GM21529 (cell line): ENCODE data around the gene SAPCD2.
A peak's percentile ranks its signal among the peaks of the same experiment; 100 is the strongest.
"Not testable (repeated sequence)": the region's sequence is repeated elsewhere in the genome, so short reads cannot be mapped to it uniquely, and the experiment has no call there.

ENCODE experiments used
- ATAC-seq: cut with Tn5 transposase; IDR thresholded peaks from one replicate; pipeline ENCODE4 v1.9.1; 2021; ENCODE audit not compliant: unreplicated experiment

SAPCD2 gene

GRCh38 chr9:137070201-137070905 is at the start of gene SAPCD2:
TSS of gene SAPCD2 (minus strand) at chr9:137070557. CDS start at chr9:137070460, 97 bp downstream.
- peak; percentile 72 for ATAC-seq

DNA sequence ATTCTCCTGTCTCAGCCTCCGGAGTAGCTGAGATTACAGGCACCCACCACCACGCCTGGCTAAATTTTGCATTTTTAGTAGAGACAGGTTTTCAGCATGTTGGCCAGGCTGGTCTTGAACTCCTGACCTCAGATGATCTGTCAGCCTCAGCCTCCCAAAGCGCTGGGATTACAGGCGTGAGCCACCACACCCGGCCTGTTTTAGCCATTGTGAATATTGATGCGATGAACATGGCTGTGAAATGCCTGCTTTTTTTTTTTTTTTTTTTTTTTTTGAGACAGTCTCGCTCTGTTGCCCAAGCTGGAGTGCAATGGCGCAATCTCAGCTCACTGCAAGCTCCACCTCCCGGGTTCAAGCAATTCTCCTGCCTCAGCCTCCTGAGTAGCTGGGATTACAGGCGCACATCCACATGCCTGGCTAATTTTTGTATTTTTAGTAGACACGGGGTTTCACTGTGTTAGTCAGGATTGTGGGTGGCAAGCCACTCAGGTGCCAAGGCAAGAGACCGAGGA is 47.8 kb upstream of the SAPCD2 start:
- ATAC-seq: not testable (repeated sequence)

GRCh38 chr9:137117269-137117731 is 46.9 kb upstream of the SAPCD2 start:
- no peak for ATAC-seq

- ATAC-seq: no peak
Measured at GRCh38 chr9:137116728-137117127, 46.4 kb upstream of the SAPCD2 start.

DNA sequence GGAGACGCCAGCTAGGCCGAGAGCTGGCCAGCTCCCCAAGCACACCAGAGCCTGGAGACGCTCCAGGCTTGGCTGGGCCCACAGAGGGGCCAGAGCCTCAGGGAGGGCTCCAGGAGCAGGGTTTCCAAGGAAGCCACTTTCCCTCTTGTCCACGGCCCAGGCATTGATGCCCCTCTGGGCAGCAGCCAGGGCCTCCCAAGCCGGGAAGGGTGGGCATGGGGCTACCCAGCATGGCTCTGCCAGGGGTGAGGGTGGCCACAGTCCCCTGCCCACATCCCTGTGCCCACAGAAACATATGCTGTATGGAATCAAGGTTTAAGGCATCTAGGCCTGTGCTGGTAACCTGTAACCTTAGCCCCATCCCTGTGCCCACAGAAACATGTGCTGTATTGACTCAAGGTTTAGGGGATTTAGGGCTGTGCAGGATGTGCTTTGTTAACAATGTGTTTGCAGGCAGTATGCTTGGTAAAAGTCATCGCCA is 45.7 kb upstream of the SAPCD2 start:
- ATAC-seq: no peak

GRCh38 chr9:137115394-137116026 is 45.2 kb upstream of the SAPCD2 start:
- no peak for ATAC-seq

DNA sequence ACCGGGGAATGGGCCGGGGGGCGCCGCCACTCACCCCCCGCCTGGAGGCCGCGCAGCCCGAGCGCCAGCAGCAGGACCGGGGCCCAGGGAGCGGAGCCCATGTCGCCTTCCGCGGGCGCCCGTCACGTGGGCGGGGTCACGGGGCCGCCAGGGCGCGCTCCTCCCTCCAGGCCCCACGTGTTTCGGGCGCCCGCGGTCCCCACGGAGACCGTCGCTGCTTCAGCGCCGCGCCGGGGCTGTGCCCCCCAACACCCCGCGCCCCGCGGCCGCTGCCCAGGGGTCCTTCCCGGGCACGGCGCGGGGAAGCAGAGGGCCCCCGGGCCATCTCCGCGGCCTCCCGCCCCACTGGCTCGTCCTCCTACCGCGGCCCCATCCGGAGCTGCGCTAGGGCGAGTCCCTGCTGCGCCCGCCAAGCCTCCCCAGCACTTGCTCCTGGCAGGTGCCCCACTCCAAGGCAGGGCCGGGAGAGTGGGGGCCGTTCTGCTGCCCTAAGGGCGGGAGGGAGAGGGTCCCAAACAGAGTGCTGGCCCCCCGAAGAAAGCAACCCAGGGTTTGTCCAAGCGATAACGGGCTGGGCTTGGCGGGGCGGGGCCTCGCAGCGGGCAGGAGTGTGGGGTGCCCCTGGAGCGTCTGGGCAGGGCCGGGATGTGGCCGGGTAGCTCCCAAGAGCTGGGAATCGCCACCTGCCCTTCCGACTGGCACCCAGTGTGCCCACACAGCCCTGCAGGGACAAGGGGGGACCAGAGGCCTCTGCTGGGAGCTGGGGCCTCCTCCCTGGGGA is 44.4 kb upstream of the SAPCD2 start, which contains the start of gene DPP7:
TSS of gene DPP7 (minus strand) at position 121 of the 781 bp plus-strand sequence. CDS start at position 101, 20 bp downstream.
- ATAC-seq: peak; percentile 66

- peak; percentile 11 for ATAC-seq
Measured at GRCh38 chr9:137114220-137114612, 43.9 kb upstream of the SAPCD2 start.

DNA sequence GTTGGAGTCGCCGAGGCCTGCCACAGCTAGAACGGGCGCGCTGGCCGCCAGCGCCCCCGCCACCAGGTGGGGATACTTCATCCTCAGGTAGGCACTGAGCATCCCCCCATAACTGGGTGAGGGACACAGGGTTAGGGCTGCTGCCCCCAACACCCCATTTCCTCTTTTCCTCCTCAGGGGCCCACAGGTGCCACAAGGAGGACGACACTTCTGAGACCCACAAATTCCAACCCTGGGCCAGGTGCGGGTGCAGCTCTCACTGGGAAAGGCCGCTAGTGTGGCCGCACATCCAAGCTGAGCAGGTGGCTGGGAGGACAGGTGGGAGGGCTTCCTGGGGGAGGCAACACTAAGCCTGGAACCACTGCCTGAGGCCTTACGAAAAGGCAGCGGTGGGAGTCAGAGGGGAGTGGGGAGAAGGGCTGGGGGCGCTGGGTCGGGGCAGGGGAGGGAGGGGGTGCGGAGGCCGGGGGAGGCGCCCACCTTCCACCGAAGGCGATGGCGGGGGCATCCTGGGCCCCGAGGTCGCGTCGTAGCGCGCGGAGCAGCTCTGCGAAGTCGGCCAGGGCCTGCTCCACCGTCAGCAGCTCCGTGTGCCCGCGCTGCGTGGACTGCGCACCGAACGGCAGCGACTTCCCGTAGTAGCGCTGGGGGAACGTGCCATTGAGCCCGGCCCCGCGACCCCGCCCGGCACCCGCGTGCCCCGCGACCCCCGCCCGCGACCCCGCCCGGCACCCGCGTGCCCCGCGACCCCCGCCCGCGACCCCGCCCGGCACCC is 43.2 kb upstream of the SAPCD2 start:
- no peak for ATAC-seq

DNA sequence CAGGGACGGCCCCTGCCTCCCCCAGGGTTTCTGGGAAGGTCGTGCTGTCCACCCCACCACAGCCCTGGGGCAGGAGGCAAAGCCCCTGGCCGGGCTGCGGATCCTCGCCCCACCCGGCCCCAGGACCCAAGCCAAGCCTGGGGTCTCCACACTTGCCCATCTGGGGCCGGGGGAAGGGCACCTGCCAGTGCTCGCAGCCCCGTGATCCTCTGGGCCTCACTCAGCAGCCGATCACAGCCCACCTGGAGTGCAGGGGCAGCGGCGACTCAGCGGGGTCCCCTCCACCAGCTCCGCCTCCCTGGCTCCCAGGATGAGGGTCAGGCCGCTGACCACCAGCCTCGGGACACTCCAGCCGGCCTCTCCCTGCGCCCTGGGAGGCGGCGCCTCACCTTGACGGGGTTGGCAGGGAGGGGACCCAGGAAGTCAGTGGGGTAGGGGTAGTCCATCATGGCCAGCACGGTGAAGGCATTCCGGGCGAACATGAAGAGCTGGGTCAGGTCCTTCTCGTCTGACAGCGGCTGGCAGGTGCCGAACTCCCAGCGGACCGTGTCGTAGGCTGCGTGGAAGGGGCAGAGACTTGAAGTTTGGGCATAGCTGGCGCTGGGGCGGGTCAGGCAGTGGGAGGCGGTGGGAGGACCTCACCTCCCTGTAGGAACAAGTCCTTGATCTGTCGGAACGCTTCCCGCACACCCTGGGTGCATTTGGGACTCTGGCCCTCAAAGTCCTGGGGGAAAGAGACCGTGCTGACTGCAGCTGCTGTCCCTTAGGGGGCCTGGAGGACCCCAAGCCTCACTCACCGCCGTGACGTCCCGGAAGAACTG is 42.4 kb upstream of the SAPCD2 start:
- ATAC-seq: no peak

DNA sequence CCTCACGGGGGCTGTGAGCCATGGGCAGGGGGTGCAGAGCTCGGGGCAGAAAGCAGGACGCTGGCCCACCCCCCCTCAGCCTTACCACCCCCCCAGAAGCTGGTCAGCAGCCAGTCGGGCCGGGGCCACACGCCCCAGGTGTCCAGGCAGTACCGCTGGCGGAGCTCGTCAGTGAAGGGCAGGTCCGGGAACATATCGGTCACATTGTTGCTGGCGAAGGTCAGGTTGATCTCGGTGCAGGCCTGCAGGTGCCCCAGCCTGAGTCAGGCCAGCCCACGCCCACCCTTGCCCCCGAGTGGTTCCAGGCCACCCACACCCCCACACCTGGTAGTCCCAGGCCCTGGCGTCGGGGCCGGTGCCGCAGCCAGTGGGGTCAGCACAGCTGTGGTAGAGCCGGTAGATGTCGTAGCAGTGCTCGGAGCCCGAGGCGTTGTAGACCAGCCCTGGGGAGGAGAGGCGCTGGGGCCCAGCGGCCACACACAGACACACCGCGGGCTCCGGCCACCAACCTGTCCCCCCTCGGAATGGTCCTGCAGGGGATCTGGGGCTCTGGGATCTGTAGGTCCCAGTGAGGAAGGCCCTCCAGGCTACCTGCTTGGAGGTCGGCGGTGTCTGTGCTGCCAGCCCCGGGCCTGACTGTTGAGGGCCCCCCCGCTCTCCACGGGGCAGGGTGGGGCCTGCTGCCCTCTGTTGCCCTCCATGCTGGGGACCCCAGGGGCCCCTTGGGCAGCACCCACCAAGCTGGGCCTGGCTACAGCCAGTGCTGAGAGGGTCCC is 41.6 kb upstream of the SAPCD2 start:
- no peak for ATAC-seq

- no peak for ATAC-seq
Measured at GRCh38 chr9:137110911-137111787, 40.8 kb upstream of the SAPCD2 start.

DNA sequence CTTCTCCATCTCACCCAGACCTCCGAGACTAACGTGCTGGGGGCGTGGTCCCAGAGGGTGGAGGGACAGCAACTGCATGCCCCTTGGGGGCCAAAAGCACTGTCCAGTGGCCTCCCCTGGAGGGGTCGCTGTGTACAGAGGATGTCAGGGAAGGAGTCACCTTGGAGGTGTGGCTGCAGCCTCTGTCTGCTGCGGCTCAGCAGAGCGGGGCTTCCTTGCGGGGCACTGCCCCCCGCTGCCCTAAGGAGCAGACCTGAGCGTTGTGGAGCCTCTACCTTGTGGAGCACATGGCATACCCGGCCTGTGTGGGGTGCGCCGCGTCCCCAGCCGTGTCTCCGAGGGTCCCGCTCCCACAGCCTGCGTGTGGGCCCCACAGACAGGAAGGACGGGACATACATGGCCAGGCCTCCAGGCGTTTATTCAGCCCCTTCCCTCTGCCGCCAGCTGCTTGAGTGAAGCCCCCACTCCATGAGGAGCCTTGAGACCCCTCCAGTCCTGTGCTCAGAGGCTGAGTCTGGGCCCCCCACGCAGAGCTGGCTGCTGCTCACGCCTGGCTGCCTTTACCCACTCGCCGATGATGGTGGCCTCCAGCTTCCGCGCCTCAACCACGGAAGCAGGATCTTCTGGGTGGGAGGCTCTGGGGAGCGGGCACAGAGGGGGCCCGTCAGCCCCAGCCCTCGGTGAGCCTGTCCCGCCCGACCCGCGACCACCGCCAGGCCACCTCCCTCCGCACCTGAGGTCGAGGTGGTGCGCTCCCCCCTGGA is 40.0 kb upstream of the SAPCD2 start:
- no peak for ATAC-seq

GRCh38 chr9:137109250-137110146 is 39.1 kb upstream of the SAPCD2 start:
- ATAC-seq: no peak

DNA sequence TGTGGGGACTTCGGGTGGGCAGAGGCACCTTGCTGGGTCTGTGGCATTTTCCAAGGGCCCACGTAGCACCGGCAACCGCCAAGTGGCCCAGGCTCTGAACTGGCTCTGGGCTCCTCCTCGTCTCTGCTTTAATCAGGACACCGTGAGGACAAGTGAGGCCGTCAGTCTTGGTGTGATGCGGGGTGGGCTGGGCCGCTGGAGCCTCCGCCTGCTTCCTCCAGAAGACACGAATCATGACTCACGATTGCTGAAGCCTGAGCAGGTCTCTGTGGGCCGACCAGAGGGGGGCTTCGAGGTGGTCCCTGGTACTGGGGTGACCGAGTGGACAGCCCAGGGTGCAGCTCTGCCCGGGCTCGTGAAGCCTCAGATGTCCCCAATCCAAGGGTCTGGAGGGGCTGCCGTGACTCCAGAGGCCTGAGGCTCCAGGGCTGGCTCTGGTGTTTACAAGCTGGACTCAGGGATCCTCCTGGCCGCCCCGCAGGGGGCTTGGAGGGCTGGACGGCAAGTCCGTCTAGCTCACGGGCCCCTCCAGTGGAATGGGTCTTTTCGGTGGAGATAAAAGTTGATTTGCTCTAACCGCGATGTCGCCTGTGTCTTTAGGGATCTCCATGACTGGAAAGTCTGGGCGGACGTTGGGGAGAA is 38.4 kb upstream of the SAPCD2 start:
- no peak for ATAC-seq

- no peak for ATAC-seq
Measured at GRCh38 chr9:137107982-137108381, 37.6 kb upstream of the SAPCD2 start.
